Natural killer cell treated with Interleukin-12 subunit alpha and Interleukin-12 subunit beta and Interleukin-15 and Interleukin-18, amount 100 ng/mL, for 72 hours (primary cell): Measurements from ENCODE around the gene NRSN1. TPM values are rescaled to one million over a fixed set of nuclear protein-coding genes. Genes with fewer than 3 reads are reported as not detected.

Source experiments
- ATAC-seq, 2 donors: fragments of 150-1000 bp; cut with Tn5 transposase in 1 of 2; sonication (Bioruptor Pico), chemical (Tn5 transposase) in 1 of 2; 2 replicates each; pipeline ENCODE4 v1.10.0; 2021
- DNase-seq: peaks from one replicate; pipeline ENCODE4 v3.0.0; 2022; ENCODE audit warnings: low spot score
- H3K27ac Mint-ChIP-seq, 2 donors: 1 replicate in 1 of 2; 2 replicates in 1 of 2; pipeline ENCODE4 v1.8.0; 2022; ENCODE audit warnings: mixed read lengths in 2 of 2, mild to moderate bottlenecking in 1 of 2, moderate library complexity in 1 of 2
- H3K27me3 Mint-ChIP-seq, 2 donors: 1 replicate in 1 of 2; 2 replicates in 1 of 2; pipeline ENCODE4 v1.8.0; 2022; ENCODE audit warnings: mixed read lengths in 2 of 2
- H3K36me3 Mint-ChIP-seq: one replicate; pipeline ENCODE4 v1.8.0; 2022; ENCODE audit warnings: mixed read lengths
- H3K4me1 Mint-ChIP-seq, 2 donors: 1 replicate in 1 of 2; 2 replicates in 1 of 2; pipeline ENCODE4 v1.8.0; 2022; ENCODE audit warnings: low read depth in 2 of 2, mixed read lengths in 2 of 2, mild to moderate bottlenecking in 1 of 2
- H3K4me3 Mint-ChIP-seq: one replicate; pipeline ENCODE4 v1.8.0; 2022; ENCODE audit warnings: mixed read lengths
- H3K9me3 Mint-ChIP-seq: 2 replicates; pipeline ENCODE4 v1.8.0; 2022; ENCODE audit warnings: mixed read lengths
- total RNA-seq, 2 donors: library from RNA; stranded (reverse); gene quantifications; one replicate each; pipeline ENCODE4 v1.2.3, GENCODE V29; 2022

The NRSN1 gene
- total RNA-seq, 2 donors from 2014 or later, result not detected

GRCh38 chr6:24195836-24196597, 70.0 kb downstream of the NRSN1 start:
- H3K4me3 Mint-ChIP-seq, result no peak overlapping the region
- no peak overlapping the region for H3K27ac Mint-ChIP-seq

More at GRCh38 chr6:24195836-24196597, 70.0 kb downstream of the NRSN1 start:
- DNase-seq (no peak), ATAC-seq (no peak)
- Mint-ChIP-seq H3K36me3 (no peaks in the 10 kb centered on the region), H3K9me3 (peaks cover 3% of the 10 kb centered on the region), H3K4me1 (no peaks in the 10 kb centered on the region), H3K27me3 (peaks cover 20 to 36% of the 10 kb centered on the region in 2 donors)

Other genes with a start within 250 kb of the NRSN1 start
- not detected for gene DCDC2, start 231.8 kb downstream of the NRSN1 start, total RNA-seq